GM20000 (cell line): ENCODE results near the gene CTSO.
A peak's percentile ranks its signal among the peaks of the same experiment; 100 is the strongest.

Experiments used
- DNase-seq: peaks from one replicate; pipeline ENCODE4 v3.0.0; 2012; ENCODE audit warnings: low spot score
- TF ChIP-seq, protein P1 (sequence below): IDR thresholded peaks from 2 replicates; pipeline ENCODE4 v1.5.1; 2012; ENCODE audit warnings: mild to moderate bottlenecking, control low read depth; ENCODE audit errors: extremely low read depth, missing control alignments

The CTSO gene

DNA sequence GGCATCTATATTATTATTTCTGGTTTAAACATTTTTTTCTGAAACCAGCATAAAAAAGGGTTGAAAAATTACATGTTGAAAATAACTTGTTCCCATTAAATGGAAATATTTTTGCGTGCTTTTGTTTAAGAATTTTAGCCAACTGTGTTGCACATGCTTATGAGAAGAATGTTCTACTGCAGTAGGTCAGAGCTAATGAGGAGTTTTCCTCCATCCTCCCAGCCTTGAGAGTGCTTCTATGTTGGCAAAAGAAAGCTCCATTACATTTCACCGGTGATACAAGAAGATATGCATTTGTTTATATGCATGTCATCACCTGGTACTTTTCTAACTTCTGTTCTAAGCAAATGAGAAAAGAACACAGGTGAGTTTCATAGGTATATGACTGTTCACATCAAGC is 63.7 kb downstream of the CTSO start:
- no peak for DNase-seq

DNA sequence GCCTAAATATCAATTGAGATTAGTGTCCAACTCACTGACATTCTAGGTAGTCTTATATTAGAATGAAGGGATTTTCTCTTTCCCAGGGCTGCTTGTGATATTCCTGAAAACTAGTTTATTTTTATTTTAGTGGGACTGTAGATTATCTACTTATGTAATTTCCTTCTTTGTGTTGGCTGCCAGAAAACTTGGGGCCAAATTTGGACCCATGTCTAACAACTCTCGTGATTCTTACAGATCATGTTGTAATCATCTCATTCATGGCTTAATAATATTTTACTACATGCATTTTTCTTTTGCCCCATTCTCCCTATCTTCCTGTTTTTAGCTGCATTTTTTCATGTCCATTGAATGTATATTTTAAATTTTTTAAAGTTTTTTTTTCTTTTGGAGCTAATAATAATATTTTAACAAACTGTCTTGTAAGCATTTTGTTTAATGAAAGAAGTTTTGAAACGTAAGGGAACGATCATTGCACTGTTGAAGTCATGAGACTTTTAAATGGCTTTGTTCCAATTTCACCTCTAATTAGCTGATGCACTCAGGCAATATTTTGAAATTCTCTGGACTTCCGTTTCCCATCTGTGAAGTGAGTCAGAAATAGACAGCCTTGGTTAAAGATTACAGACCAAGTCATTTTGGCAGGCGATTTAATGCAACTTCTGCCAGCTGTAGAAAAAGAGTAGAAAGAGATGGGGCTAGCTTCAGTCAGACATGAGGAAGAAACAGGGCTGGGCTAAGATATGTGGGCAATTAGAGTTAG is 64.5 kb downstream of the CTSO start:
- no peak for DNase-seq
- TF ChIP-seq, protein P1, sequence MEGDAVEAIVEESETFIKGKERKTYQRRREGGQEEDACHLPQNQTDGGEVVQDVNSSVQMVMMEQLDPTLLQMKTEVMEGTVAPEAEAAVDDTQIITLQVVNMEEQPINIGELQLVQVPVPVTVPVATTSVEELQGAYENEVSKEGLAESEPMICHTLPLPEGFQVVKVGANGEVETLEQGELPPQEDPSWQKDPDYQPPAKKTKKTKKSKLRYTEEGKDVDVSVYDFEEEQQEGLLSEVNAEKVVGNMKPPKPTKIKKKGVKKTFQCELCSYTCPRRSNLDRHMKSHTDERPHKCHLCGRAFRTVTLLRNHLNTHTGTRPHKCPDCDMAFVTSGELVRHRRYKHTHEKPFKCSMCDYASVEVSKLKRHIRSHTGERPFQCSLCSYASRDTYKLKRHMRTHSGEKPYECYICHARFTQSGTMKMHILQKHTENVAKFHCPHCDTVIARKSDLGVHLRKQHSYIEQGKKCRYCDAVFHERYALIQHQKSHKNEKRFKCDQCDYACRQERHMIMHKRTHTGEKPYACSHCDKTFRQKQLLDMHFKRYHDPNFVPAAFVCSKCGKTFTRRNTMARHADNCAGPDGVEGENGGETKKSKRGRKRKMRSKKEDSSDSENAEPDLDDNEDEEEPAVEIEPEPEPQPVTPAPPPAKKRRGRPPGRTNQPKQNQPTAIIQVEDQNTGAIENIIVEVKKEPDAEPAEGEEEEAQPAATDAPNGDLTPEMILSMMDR: no peak

More for the DNA sequence above, 63.7 kb downstream of the CTSO start:
- TF ChIP-seq, protein P1: no peak

DNA sequence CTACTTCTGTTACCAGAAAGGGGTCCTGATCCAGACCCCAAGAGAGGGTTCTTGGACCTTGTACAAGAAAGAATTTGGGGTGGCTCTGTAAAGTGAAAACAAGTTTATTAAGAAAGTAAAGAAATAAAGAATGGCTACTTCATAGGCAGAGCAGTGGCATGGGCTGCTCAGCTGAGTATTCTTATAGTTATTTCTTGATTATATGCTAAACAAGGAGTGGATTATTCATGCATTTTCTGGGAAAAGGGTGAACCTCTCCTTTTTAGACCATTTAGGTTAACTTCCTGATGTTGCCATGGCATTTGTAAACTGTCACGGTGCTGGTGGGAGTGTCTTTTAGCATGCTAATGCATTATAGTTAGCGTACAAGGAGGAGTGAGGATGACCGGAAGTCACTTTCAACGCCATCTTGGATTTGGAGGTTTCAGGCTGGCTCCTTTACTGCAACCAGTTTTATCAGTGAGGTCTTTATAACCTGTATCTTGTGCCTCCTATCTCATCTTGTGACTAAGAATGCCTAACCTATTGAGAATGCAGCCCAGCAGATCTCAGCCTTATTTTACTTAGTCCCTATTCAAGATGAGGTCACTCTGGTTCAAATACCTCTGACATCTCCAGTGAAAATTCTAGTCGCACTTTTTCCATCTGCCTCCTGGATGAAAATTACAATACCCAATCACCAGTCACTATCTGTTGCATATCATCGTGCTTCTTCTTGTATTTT is 65.7 kb downstream of the CTSO start:
- TF ChIP-seq, protein P1: no peak
- no peak for DNase-seq

DNA sequence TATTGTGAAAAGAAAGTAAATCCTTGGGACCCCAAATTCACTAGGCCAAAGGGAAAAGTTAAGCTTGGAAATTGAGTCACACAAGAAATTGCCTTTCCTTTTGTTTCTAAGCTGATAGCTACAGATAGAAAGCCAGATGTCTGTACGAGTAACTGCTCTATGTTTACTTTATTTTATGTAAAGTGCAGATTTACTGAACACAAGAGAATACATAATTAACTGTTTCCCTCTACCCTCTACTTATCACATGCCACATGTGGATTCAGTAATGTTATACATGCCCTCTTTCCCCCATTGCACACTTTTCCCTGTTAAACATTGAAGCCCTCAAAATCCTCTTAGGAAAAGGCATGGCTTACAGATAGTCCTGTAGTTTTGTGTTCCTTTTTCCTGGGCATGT is 66.6 kb downstream of the CTSO start:
- no peak for DNase-seq
- TF ChIP-seq, protein P1: no peak

DNA sequence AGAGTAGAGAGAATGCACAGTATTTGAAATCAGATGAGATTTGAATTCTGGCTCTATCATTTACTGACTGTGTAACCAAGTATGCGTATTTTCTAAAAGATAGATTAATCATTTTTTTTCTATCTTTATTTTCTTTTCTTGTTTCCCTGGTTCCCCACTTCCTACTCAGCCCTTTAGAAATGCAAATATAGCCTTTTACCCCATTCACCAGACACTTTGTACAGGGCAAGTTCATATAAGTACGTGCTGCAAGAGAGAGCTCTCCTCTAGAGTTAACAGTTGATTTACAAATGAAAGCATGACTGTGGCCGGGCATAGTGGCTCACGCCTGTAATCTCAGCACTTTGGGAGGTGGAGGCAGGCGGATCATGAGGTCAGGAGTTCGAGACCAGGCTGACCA is 68.0 kb downstream of the CTSO start:
- TF ChIP-seq, protein P1: no peak
- DNase-seq: no peak

DNA sequence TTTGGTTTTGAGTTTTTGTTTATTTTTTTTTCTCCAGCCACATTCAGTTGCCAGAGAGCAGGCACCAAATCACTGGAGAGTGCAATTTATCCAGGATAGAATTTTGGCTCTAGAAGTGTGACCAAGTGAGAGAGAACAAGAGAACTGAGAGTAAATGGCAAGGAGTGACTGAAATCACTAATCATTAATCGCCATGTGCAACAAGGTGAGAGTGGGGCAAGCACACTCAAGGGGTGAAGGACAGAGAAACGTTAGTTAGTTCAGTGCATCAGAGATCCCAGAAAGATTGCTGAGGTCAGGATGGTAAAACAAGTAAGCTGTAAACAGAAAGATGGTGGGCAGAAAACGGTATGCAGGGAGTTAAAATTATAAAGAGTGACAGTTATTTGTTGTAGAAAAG is 69.8 kb downstream of the CTSO start:
- TF ChIP-seq, protein P1: no peak
- no peak for DNase-seq

DNA sequence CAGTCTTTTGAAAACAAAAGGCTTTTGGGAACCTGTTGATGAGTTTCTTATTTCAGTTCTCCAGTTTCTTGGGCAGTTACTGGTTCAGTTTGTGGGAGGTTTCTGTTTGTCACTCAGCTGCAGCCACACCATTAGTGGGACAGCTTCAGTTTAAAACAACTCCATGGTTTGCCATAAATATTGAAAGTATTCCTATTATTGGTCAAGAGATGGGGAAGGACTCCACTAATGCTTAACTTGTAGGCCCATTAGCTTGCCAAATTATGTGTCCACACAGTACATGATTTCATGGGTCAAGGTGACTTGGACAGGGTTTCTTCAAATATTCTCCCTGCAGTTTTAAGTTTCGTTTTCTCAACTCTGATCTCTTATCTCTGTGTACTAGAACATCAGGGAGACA is 72.1 kb downstream of the CTSO start:
- DNase-seq: peak; percentile 8
- TF ChIP-seq, protein P1: no peak
